Lower leg skin (tissue), 3 donors: ENCODE results near the gene BEND5.

Experiments used
- CTCF ChIP-seq, 3 donors: fragments of 450-650 bp; IDR thresholded peaks; one replicate each; pipeline ENCODE4 v1.5.1; 2016; ENCODE audit warnings: antibody characterized with exemption in 3 of 3, mild to moderate bottlenecking in 3 of 3, moderate library complexity in 2 of 3
- POLR2A ChIP-seq, 2 donors: fragments of 450-650 bp; IDR thresholded peaks; one replicate each; pipeline ENCODE4 v1.6.1; 2016 to 2017; ENCODE audit warnings: antibody characterized with exemption in 2 of 2, mild to moderate bottlenecking in 1 of 2, moderate library complexity in 1 of 2

- TF ChIP-seq CTCF (IDR thresholded peaks at IDR 0.05): no peak
- TF ChIP-seq POLR2A (IDR thresholded peaks at IDR 0.05): no peak
These were observed at the start of gene BEND5 for GRCh38 chr1:48776393-48777218.
